A549 treated with GW870086 at 1 μM for 4 hours (cell line): ENCODE data around the gene ENTPD1. TPM values are rescaled to one million over a fixed set of nuclear protein-coding genes. Genes with fewer than 3 reads are reported as not detected.

Experiments
- total RNA-seq: library from RNA; stranded (reverse); fragments of 200-300 nt; extraction: Qiagen RNA extraction; gene quantifications from 5 replicates; pipeline ENCODE4 v1.2.3, GENCODE V29; 2022; ENCODE audit warnings: low read depth

The ENTPD1 gene, protein sequence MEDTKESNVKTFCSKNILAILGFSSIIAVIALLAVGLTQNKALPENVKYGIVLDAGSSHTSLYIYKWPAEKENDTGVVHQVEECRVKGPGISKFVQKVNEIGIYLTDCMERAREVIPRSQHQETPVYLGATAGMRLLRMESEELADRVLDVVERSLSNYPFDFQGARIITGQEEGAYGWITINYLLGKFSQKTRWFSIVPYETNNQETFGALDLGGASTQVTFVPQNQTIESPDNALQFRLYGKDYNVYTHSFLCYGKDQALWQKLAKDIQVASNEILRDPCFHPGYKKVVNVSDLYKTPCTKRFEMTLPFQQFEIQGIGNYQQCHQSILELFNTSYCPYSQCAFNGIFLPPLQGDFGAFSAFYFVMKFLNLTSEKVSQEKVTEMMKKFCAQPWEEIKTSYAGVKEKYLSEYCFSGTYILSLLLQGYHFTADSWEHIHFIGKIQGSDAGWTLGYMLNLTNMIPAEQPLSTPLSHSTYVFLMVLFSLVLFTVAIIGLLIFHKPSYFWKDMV
- 0.05 TPM in 1 of 5 replicates, not detected in the others for total RNA-seq

GRCh38 chr10:95756041-95756761 lies at the start of gene ENTPD1:
TSS of gene ENTPD1 (plus strand) at chr10:95756163. CDS start at chr10:95756240, 77 bp downstream.

GRCh38 chr10:95907456-95908253 lies 151.7 kb downstream of the ENTPD1 start, which contains the start of gene CC2D2B:
TSS of gene CC2D2B (plus strand) at chr10:95907975. CDS start at chr10:95911324, 3,349 bp downstream.

Other genes with a start within 250 kb of the ENTPD1 start
- gene SORBS1, start 194.8 kb upstream of the ENTPD1 start, total RNA-seq: 0.42 to 0.93 TPM (median 0.50 TPM) in 5 replicates
- 46.3 to 51.7 TPM (median 47.8 TPM) in 5 replicates for gene ALDH18A1, start 99.5 kb upstream of the ENTPD1 start, total RNA-seq
- gene TCTN3, start 62.2 kb upstream of the ENTPD1 start, total RNA-seq: 37.8 to 47.5 TPM (median 44.1 TPM) in 5 replicates
- gene CC2D2B, start 151.8 kb downstream of the ENTPD1 start, total RNA-seq: 0.10 TPM in 1 of 5 replicates, not detected in the others